ENCODE results near the gene CELF4.

Gene CELF4

DNA sequence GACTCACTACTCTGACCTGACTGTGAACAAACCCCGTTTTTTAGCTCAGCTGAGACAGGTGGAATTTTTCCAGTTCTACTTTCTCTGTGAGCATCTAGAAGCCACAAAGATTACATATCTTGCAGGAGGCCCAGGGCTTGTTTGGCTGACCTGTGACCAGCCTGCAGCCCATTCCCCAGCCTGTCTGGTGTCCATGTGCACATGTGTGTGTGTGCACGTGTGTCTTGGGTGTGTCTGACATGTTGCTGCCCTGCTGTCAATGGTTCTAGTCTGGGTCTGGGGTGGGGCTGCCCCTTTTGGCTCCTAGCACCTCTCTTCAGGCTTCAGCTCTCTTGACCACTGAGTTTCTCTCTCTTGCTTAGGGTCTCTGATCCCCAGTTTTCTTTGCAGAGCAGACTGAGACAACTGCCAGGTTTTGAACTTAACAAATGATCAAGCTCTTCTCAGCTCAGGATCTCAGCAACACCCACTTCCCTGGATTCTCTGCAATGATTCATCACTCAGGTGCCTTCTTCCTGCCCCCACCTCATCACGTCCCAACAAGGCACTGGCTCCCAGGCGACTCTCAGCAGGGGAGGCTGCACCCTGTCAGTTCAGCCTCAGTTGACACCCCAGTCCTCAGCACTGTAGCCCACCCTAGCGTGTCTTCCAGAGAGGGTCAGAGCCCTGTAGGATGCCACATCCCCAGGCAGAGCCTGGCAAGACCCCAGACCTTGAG lies 130.3 kb downstream of the CELF4 start:
- no peak for DNase-seq

DNA sequence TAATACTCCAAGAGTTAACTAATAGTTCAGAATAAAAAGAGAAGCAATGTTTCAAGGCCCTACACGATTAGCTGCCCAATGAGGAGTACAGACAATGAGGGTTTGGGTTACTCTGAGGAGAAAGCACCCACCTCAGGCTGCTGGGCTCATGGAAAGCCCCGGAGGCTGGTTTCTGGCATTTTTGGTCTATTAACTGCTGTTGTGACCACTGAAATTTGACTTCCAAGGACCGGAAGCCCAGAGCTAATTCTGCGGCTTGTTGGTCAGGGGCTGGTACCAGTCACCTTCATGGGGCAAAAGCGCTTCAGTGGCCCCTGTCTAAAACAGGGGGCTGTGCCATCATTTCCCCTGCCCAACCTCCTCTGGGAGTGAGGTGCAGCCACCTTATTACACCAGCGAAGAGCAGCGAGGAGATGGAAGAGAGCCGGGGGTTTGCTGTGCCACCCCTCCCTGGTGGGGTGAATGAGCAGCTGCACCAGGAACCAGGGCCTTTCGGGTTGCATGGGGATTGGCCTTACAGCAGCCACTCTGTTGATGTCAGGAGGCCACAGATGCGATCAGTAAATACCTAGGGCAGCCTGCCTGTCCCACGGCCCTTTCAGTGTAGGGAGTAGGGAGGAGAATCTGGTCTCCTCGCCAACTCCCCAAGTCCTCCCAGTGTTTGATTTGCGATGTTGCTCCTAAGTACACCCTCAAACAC lies 131.3 kb downstream of the CELF4 start:
- DNase-seq, result no peak

DNA sequence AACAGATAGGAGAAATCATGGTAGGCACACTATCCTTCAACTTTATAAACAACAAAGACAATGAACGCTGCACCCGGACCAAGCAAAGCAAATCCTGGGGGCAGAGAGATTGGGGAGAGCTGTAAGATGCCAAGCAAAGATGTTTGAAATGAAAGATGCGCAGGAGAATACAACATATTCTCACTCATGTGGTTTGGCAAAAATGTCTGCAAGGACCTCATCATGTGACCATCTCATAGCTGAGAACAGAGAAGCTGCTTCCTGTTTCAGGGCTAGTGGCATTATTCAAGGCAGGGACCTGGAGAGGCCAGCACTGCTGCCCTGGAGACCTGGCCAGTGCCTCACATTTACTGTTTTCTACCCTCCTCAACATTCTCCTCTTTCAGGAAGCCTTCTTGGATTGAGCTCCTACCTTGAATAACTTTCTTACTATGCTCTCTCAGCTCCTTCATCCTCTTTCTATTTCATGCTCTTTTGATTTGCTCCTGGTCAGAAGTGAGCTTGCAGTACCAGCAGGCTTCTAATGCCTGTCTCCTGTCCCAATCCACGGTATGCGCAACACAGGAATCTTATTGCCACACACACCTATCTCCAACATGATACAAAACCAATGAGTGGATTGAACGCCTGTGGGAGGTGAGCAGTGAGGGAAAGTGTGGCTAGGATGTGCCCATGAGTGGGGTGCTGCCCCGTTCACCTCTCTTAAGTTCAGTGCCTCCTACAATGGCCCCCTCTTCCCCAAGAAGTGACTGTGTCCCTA lies 133.0 kb downstream of the CELF4 start:
- DNase-seq, result no peak

DNA sequence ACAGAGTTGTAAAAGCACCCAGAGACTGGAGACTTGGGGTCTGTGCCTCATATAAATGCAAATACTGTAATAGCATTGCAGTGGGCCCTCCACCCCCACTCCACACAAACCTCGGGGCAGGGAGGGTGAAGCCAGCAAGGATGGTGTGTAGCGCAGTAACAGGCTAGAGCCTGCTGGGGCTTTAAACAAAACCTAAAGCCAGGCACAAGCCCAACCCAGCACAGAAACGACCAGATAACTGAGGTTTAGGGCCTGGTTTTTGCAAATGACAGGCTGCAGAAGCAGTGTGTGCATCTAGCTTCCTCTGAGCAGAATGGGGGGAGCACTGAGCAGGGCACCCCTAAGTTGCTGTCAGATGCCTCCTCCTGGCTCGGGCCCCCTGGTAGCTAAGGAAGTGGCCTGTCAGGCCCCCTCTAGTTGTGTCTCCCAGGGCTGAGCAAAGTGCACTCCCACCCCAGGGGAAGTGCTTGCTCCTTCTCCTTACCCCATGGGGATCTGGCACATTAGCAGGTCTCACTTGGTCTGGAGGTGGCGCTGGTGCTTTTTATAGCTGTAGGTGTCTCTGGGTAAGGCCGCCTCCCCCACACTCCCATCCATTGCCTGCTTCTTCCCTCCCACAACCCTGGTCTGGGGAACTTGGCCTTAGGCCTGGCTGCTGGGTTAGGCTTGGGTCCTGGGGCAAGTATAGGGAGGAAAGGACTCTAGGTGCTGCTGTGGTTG lies 135.1 kb downstream of the CELF4 start:
- DNase-seq, result no peak

DNA sequence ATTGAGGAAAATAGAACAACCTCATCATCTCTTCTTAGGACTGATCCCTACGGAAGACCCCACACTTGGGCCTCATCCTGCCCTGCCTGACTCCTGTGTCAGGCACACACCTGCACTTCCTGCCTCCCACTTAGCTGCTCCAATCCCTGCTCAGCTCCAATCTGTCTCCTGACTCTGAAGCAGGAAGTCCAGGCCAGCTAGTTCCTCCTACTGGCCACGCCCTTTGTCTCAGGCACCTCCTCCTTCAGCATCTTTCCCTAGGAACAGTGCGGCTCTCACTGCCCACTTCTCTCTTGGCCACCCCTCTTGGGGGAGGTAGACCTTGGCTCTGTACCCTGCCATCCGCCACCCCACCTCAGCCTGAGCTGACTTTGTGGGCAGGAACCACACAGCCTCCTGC lies 135.8 kb downstream of the CELF4 start:
- DNase-seq, result no peak

DNA sequence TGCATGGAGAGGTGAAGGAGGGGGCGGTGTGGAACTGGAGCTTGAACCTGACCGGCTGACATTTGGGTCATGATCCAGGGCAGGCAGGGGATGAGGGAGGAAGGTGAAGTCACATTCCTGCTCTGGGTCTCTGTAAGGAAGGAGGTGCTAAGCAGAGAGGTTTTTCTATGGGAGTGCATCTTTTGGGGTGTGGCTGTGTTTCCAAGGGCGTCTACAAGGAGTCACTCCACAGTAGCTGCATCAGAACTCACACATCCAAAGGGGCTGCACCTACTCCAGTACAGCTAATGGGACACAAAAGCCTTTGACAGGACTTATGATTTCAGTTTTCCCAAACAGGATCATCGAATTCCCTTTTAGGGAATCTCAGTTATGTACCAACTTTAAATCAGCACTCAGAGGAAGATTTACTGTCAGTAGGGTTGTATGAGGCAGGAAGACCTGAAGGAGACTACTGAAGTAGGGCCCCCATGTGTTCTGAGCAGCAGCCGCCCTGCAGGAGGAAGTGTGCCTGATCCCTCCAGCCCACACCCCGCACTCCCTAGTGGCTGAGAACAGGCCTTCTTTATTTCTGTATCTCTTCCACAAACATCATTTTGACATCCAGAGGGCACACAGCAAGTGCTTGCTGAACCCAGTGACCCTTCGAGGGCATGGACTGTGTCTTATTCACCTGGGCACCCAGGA lies 137.2 kb downstream of the CELF4 start:
- no peak for DNase-seq

DNA sequence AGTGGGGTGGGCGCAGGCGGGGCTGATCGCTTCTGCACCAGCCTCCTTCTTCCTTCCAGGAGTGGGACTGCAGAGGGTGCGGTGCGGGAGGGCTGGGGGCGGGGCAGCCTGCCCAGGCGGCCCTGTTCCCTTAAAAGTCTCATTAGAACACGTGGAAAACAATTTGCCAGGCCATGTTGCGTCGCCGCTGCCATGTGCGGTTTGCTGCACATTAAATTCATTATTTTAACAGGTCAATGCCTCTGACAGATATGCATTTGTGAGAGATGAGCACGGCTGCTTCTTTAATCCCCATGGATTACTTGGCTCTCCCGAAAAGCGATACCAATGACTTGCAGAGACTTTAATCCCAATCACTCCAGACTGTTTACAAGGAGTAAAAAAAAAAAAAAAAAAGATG lies 139.0 kb downstream of the CELF4 start:
- no peak for DNase-seq

DNA sequence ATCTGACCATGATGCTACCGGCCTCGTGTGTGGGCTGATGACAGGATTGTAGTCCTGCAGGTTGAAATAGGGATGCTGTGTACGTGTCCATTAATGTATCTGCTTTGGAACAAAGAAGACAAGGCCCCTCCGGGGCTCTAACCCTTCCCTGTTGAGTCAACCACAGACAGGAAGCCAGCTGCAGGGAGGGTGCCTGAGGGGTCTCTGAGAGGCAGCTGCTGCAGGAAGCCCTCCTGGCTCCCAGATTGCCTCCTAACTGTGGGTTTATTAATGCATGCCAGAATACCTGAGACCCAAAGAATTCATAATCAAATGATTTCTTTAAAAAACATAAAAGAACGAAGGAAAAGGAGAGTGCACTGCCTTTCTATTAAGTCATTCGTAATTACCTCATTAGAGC lies 140.4 kb downstream of the CELF4 start:
- DNase-seq, result no peak

DNA sequence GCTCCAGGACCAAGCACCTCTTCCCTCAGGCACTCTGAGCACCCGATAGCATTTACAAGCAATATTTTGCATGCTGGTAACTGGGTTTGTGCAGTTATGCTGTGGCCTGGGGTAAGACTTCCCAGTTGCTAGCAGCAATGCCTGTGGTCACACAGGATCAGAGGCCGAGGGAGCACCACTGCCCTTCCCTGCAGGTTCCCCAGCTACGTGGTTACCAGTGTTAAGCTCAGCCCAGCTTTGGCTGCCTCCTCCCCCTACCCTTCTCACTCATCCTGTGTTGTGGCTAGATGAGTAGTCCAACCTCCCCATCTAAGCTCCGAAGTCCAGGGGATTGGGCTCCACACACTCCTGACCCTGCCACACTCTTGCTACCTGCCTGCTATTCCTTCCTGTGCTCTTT lies 141.1 kb downstream of the CELF4 start:
- DNase-seq, result no peak

DNA sequence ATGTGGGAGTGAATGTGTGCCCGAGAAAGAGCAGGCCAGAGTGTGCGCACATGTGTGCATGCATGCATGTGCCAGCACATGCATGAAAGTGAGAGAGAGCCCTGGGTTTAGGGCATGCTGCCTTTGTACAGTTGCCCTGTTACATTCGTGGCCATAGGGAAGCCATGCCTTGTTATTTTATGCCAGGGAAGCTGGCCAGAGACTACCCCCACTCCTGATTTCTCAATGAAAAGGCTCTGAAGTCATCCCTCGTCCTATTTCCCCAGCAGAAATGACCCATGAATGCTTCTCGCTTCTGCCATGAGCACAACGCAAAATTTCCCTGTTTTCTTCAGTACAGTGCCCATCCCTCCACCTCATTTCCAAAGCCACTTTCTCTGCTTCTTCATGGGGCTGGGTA lies 143.0 kb downstream of the CELF4 start:
- DNase-seq, result no peak

DNA sequence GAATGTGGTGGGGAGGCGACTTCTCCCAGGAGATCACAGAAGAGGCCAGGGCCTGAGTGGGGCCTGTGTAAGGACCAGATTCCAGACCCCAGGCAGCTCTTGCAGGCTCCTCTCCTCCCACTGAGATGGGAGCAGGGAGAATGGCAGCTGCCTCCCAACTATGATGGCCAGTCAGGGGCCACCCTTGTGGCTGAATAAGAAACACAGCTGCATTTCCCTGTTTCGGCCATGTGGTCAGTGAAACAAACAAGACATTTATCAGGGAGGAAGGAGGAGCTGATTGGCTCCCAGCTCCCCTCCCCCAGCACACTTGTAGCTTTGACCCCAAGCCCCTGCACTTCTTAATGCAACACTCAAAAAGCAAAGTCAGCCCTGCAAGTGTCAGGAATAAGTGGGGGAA lies 143.5 kb downstream of the CELF4 start:
- no peak for DNase-seq

DNA sequence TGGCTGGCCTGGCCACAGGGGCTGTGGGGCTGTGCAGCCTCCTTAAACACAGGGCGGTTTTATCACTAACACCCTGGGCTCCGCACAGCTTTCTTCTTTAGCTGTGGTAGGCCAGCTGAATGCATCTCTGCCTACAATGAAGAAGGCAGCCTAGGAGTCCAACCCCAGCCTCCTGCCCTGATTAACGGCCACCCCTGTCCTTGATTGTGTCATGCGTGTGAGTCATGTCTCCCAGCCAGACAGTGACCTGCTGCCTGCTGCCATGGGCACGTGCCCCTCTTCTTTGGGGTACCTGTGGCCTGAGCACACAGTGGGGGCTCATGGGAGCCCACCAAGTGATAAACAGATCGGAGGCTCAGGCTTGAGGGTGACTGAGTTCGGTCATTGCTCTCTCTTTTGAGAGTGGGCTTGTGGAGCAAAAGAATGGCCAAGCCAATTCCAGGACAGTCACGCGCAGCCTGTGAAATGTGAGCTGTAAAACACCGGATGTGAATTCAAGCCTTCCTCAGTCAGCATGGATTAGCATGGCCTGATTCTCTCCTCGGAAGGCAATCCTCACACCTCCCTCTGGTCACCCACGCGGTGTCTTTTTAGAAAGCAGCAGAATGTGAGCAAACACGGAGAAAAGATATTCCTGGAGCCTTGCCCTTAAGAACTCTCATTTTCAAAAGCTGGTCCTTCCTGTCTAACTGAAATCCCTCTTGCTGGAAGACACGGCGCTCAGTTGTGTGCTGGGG lies 144.1 kb downstream of the CELF4 start:
- DNase-seq, result no peak

DNA sequence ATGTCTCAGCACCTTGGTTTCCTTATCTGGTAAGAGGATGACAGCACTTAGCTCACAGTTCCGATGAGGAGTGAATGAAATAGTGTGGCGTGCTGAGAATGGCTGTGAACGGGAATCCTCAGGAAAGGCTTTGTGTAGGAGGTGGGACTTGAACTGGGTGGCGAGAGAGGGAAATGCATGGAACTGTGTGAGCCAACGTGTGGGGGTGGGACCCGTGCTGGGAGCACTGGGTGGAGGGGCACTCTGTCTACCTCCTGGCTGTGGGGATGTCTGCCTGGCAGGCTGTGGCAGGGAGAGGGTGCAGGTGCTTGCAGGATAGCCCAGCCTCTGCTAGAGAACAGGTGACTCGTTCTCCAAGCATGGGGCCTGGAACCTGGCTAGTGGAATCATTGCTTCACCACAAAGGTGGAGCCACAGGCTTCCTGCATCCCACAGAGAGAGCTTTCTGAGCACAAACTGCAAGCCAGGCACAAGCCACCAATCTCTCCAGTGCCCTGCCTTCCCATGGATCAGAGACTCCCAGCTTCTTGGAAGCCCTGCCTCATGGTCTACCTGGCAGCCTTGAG lies 145.2 kb downstream of the CELF4 start:
- DNase-seq, result no peak

DNA sequence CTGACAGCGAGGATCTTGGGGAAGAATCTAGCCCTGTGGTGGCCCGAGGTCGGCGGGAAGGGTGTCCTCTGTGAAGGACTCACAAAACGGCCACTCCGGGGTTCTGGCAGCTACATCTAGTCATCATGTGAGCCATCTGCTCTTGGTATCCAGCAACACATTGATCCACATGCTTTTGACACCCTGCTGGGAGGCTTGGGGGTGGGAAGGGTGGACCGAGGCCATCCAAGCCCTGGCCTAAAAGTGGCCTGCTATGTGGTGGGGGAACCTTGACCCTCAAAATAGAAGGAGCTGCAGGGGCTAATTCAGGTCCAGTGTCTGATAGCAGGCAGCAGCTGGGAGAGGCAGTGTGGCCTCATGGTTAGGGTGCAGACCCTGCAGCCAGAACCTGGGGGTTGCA lies 145.7 kb downstream of the CELF4 start:
- DNase-seq, result no peak

DNA sequence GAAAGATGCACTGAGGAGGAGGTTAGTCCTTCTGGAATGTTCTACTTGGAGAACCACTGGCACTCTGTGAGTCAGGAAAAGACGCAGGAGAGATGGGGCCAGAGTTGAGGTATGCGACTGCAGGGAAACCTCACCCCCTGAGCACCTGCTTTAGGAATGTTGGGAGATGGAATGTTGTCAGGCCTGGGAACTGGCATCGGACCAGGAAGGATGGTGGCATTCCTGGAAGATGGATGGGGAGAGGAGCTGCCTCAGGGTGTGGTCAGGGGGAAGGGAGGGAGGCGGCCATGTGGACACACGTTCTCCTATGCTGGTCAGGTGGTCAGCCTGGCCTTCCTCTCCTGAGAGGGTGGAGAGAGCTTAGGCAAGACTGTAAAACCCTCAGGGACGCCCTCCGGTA lies 146.3 kb downstream of the CELF4 start:
- no peak for DNase-seq

DNA sequence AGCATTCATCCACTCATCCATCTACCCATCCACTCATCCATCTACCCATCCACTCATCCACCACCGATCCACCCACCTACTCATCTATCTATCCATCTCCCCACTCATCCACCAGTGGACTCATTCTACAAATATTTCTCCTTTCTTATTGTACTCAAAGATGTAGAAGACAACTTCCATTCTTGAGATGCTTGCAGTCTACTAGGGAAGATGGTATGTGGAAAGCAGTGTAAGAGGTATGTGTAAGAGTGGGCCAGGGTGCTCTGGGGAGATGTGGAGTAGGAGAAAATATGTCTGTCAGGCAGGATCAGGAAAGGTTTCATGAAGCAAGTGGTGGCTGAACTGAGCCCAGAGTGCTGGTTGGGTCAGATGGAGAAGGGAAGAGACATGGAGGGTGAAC lies 150.8 kb downstream of the CELF4 start:
- no peak for DNase-seq

DNA sequence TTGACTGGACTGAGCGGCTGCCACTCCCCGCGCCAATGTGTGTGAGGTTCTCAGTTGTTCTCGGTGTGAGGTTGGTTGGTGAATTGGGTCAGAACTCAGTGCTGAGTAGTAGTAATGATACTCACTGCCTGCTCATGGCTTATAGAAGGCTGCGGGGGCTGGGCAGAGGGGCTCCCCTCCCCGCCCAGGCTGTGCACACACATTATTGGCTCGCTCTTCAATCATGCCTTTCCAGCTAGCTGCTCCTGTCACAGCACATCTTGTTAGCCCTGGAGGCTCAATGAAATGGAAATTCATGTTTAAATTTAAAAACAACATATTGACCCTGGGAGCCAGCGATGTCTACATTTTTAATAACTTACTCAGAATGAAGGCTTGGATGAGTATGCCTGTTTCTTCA lies 152.8 kb downstream of the CELF4 start:
- DNase-seq, result no peak

DNA sequence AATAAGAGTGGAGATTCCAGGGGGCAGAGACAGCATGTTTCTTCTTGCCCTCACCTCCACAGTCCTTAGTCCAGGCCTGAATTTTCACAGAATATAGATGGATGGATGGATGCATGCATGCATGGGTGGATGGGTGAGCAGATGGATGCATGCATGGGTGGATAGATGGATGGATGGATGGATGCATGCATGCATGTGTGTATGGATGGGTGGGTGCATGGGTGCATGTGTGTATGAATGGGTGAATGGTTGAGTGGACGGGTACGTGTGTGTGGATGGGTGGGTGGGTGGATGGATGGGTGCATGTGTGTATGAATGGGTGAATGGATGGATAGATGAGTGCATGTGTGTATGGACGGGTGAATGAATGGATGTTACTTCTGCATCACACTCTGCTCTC lies 153.3 kb downstream of the CELF4 start:
- DNase-seq, result no peak

DNA sequence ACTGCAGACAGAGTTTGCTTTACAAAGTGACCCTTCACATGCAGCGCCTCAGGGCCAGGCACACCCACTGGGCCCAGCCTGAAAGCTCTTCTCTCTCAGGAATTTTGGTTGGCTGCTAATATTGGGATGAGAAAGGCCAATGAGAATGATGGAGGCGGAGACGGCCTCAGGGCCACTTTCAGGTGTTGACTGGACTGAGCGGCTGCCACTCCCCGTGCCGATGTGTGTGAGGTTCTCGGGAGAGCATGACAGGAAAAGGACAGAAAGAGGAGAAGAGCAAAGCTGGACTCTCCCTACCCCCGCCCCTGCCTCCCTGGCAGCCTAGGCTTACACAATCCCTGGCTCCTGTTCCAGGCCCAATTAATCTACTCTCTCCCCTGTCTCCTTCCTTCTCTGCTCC lies 155.7 kb downstream of the CELF4 start:
- DNase-seq, result no peak

DNA sequence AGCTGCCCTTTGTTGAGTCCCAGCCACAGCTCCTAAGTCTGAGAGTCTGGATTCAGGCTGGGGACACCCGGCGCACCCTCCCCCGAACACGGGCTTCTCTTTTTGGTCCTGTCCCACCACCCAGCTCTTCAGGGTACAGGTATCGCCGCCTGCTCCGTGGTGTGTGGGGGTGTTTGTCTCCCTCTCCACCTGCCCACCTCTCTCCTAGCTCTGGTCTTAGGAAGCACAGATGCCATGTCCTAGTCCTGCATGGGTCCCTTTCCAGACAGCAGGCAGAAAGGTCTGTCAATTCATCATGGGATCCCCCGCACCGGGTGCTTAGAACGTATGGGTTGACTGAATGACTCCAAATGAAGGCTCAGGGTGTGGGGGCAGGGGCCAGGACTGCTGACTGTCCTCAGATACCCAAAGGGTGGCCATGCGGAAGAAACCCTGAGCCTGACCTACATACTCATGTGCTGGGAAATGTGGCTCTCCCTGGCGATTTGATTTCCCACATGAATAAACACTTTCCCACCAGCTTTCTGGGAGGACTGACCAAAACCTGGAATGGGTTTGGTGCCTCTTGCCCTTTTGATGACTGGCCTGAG lies 156.8 kb downstream of the CELF4 start:
- no peak for DNase-seq

DNA sequence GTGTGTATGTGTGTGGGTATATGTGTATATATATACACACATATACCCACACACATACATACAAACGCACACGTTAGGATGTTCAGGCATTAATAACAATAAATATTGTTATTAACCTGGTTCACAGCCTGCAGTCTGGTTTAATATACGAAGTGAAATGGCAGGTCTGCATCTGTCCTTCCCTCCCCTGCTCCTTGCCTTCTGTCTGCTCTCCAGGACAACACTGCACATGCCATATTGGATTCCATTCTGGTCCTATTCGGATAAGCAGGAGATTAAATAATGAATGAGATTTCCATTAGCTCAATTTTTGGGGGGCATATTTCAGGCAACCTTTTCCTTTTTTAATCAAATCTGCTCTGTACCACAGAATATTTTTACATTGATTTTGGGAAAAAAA lies 158.0 kb downstream of the CELF4 start:
- DNase-seq, result no peak

All from CD4-positive, alpha-beta T cell treated with Interleukin-17A for 4 hours (primary cell).